HepG2 (cell line): Measurements from ENCODE around the gene GSDMA. TPM values are rescaled to one million over a fixed set of nuclear protein-coding genes. Genes with fewer than 3 reads are reported as not detected.

ENCODE experiments used
- FOXC1 ChIP-seq: sonication (generic); formaldehyde crosslinking; IDR thresholded peaks from 2 replicates; pipeline ENCODE4 v1.8.0; 2022; ENCODE audit warnings: mild to moderate bottlenecking, missing genetic modification reagents, borderline replicate concordance
- GFI1 ChIP-seq: sonication (generic); formaldehyde crosslinking; IDR thresholded peaks from 2 replicates; pipeline ENCODE4 v1.5.0; 2020; ENCODE audit warnings: missing genetic modification reagents, mild to moderate bottlenecking, borderline replicate concordance
- HOXD1 ChIP-seq: sonication (generic); formaldehyde crosslinking; IDR thresholded peaks from 2 replicates; pipeline ENCODE4 v1.5.0; 2020; ENCODE audit warnings: missing genetic modification reagents
- JUN ChIP-seq: sonication (generic); formaldehyde crosslinking; IDR thresholded peaks from 2 replicates; pipeline ENCODE4 v1.4.0; 2020; ENCODE audit warnings: mild to moderate bottlenecking, missing genetic modification reagents
- MATR3 ChIP-seq: sonication (generic); formaldehyde crosslinking; IDR thresholded peaks from 2 replicates; pipeline ENCODE4 v1.4.0; 2020; ENCODE audit warnings: missing genetic modification reagents
- NFE2 ChIP-seq: sonication (generic); formaldehyde crosslinking; IDR thresholded peaks from 2 replicates; pipeline ENCODE4 v1.4.0; 2020; ENCODE audit warnings: missing genetic modification reagents
- ONECUT2 ChIP-seq: sonication (generic); formaldehyde crosslinking; IDR thresholded peaks from 2 replicates; pipeline ENCODE4 v1.4.0; 2020; ENCODE audit warnings: missing genetic modification reagents
- POLR2A ChIP-seq, 2 experiments: IDR thresholded peaks; 2 replicates each; pipeline ENCODE4 v1.6.1; 2011; ENCODE audit warnings: low read depth in 2 of 2, low read length in 2 of 2, mild to moderate bottlenecking in 1 of 2, moderate library complexity in 1 of 2; ENCODE audit not compliant: insufficient read depth in 1 of 2
- RFXANK ChIP-seq: IDR thresholded peaks from 2 replicates; pipeline ENCODE4 v1.6.1; 2016
- RFXAP ChIP-seq: sonication (generic); formaldehyde crosslinking; IDR thresholded peaks from 2 replicates; pipeline ENCODE4 v1.4.0; 2020; ENCODE audit warnings: missing genetic modification reagents, borderline replicate concordance
- SAFB2 ChIP-seq: sonication (generic); formaldehyde crosslinking; IDR thresholded peaks from 2 replicates; pipeline ENCODE4 v1.5.1; 2020; ENCODE audit warnings: missing genetic modification reagents, low read depth, mild to moderate bottlenecking, borderline replicate concordance
- SMAD1 ChIP-seq: sonication (generic); formaldehyde crosslinking; IDR thresholded peaks from 2 replicates; pipeline ENCODE4 v1.4.0; 2020; ENCODE audit warnings: missing genetic modification reagents, low read depth, mild to moderate bottlenecking, borderline replicate concordance
- SMAD9 ChIP-seq: sonication (generic); formaldehyde crosslinking; IDR thresholded peaks from 2 replicates; pipeline ENCODE4 v1.5.1; 2020; ENCODE audit warnings: mild to moderate bottlenecking, missing genetic modification reagents
- SP2 ChIP-seq: sonication (generic); formaldehyde crosslinking; IDR thresholded peaks from 2 replicates; pipeline ENCODE4 v1.5.1; 2020; ENCODE audit warnings: mild to moderate bottlenecking, missing genetic modification reagents
- TCF7L2 ChIP-seq: IDR thresholded peaks from 2 replicates; pipeline ENCODE4 v1.6.1; 2011; ENCODE audit warnings: mild to moderate bottlenecking, low read depth, low read length, moderate library complexity
- ZNF264 ChIP-seq: sonication (generic); formaldehyde crosslinking; IDR thresholded peaks from 2 replicates; pipeline ENCODE4 v1.4.0; 2020; ENCODE audit warnings: missing genetic modification reagents
- ZNF501 ChIP-seq: sonication (generic); formaldehyde crosslinking; IDR thresholded peaks from 2 replicates; pipeline ENCODE4 v1.5.1; 2020; ENCODE audit warnings: mild to moderate bottlenecking, moderate library complexity, missing genetic modification reagents
- ZNF777 ChIP-seq: sonication (generic); formaldehyde crosslinking; IDR thresholded peaks from 2 replicates; pipeline ENCODE4 v1.4.0; 2020; ENCODE audit warnings: missing genetic modification reagents
- polyA plus RNA-seq, 8 experiments: library from polyadenylated mRNA; depleted of rRNA in 3 of 8; stranded (reverse) in 7 of 8; unstranded in 1 of 8; fragments of >200 nt; fragmentation: Illumina TruSeq in 4 of 8; extraction: Trizol in 4 of 8; gene quantifications; 2 replicates each; pipeline versions ENCODE4 v1.2.1 to v1.2.3, GENCODE V29; 2011 to 2016; ENCODE audit warnings: low read depth in 4 of 8, missing spikeins in 1 of 8, mixed read lengths in 1 of 8; ENCODE audit not compliant: insufficient read depth in 1 of 8
- total RNA-seq, 5 experiments: library from RNA; depleted of rRNA; stranded (reverse); fragments of >200 nt; fragmentation: Illumina TruSeq; extraction: Trizol; gene quantifications; 2 replicates each; pipeline ENCODE4 v1.2.3, GENCODE V29; 2016; ENCODE audit warnings: low read depth in 1 of 5
- TF ChIP-seq, protein P1 (sequence below): IDR thresholded peaks from 2 replicates; pipeline ENCODE4 v1.6.1; 2012; ENCODE audit warnings: inconsistent platforms
- TF ChIP-seq, protein P2 (sequence below), 2 experiments: fragments of 450-650 bp in 1 of 2; sonication (generic) in 1 of 2; formaldehyde crosslinking in 1 of 2; IDR thresholded peaks; 2 replicates each; pipeline versions ENCODE4 v1.6.1 to v1.8.0; 2016 to 2022; ENCODE audit warnings: antibody characterized with exemption in 1 of 2, mild to moderate bottlenecking in 1 of 2, missing genetic modification reagents in 1 of 2
- TF ChIP-seq, protein P3 (sequence below): sonication (generic); formaldehyde crosslinking; IDR thresholded peaks from 2 replicates; pipeline ENCODE4 v1.5.0; 2020; ENCODE audit warnings: mild to moderate bottlenecking, missing genetic modification reagents

Gene GSDMA
- total and polyA plus RNA-seq, 2 of the 13 experiments (the other 11 are each of a cell fraction or from before 2014, with no cell fraction given) = not detected

DNA sequence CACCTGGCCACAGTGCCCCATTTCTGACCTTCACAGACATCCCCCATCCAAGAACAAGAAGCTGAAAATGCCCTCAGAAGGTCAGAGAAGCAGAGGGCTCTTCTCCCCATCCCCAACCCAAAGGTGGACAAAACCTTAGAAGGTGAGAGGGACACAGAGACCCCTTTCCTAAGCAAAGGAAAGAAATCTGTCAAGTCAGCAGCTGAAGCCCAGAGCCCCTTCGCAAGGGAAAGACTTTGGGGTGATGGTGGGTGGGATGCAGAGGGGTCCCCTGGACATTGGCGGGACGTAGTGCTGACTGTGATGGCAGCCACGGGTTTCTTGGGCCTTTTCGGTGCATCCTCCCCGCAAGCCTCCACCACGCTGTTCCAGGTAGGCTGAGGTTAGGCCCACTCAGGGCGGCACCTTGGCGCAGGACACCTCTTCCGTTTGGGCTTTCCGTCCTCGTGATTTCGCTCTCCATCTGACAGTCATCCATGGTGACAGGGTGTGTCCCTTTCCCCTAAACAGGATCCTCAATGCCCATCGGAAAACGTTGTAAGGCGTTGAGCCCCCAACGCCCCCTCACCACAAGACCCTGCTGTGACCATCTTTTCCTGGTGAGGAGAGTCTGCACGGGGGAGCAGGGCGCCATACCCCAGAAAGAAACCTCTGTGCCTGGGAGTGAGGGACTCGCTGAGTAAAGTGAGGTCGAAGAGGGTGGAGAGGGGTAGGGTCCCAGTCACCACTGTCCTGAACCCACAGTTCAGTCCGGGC lies 10.7 kb upstream of the GSDMA start (continued):
- TF ChIP-seq FOXC1 (CRISPR knock-in tag) = no peak
- no peak for TF ChIP-seq SMAD1 (CRISPR knock-in tag)
- no peak for TF ChIP-seq GFI1 (CRISPR knock-in tag)
- no peak for TF ChIP-seq POLR2A (IDR thresholded peaks at IDR 0.05; ENCODE audit: insufficient read depth in 1 of 2, low read depth in 2 of 2, low read length in 2 of 2)
- TF ChIP-seq HOXD1 (CRISPR knock-in tag) = peak; percentile 60; the same call in 1 of the 2 replicates
- TF ChIP-seq, protein P1, sequence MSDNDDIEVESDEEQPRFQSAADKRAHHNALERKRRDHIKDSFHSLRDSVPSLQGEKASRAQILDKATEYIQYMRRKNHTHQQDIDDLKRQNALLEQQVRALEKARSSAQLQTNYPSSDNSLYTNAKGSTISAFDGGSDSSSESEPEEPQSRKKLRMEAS = peak; percentile 14; the same call in 1 of the 2 replicates
- TF ChIP-seq, protein P2, sequence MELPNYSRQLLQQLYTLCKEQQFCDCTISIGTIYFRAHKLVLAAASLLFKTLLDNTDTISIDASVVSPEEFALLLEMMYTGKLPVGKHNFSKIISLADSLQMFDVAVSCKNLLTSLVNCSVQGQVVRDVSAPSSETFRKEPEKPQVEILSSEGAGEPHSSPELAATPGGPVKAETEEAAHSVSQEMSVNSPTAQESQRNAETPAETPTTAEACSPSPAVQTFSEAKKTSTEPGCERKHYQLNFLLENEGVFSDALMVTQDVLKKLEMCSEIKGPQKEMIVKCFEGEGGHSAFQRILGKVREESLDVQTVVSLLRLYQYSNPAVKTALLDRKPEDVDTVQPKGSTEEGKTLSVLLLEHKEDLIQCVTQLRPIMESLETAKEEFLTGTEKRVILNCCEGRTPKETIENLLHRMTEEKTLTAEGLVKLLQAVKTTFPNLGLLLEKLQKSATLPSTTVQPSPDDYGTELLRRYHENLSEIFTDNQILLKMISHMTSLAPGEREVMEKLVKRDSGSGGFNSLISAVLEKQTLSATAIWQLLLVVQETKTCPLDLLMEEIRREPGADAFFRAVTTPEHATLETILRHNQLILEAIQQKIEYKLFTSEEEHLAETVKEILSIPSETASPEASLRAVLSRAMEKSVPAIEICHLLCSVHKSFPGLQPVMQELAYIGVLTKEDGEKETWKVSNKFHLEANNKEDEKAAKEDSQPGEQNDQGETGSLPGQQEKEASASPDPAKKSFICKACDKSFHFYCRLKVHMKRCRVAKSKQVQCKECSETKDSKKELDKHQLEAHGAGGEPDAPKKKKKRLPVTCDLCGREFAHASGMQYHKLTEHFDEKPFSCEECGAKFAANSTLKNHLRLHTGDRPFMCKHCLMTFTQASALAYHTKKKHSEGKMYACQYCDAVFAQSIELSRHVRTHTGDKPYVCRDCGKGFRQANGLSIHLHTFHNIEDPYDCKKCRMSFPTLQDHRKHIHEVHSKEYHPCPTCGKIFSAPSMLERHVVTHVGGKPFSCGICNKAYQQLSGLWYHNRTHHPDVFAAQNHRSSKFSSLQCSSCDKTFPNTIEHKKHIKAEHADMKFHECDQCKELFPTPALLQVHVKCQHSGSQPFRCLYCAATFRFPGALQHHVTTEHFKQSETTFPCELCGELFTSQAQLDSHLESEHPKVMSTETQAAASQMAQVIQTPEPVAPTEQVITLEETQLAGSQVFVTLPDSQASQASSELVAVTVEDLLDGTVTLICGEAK (IDR thresholded peaks at IDR 0.05) = no peak
- TF ChIP-seq, protein P2 (CRISPR knock-in tag; IDR thresholded peaks at IDR 0.05) = no peak
- no peak for TF ChIP-seq ZNF501
- TF ChIP-seq ZNF777 (CRISPR knock-in tag) = no peak
- no peak for TF ChIP-seq NFE2 (CRISPR knock-in tag)
- TF ChIP-seq SMAD9 (CRISPR knock-in tag) = no peak
- peak; percentile 52; the same call in 1 of the 2 replicates for TF ChIP-seq SAFB2 (CRISPR knock-in tag)
- no peak for TF ChIP-seq RFXANK
- TF ChIP-seq ONECUT2 (CRISPR knock-in tag) = no peak
- no peak for TF ChIP-seq TCF7L2
- TF ChIP-seq, protein P3, sequence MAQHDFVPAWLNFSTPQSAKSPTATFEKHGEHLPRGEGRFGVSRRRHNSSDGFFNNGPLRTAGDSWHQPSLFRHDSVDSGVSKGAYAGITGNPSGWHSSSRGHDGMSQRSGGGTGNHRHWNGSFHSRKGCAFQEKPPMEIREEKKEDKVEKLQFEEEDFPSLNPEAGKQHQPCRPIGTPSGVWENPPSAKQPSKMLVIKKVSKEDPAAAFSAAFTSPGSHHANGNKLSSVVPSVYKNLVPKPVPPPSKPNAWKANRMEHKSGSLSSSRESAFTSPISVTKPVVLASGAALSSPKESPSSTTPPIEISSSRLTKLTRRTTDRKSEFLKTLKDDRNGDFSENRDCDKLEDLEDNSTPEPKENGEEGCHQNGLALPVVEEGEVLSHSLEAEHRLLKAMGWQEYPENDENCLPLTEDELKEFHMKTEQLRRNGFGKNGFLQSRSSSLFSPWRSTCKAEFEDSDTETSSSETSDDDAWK (CRISPR knock-in tag) = no peak
- TF ChIP-seq MATR3 = no peak
- no peak for TF ChIP-seq SP2 (CRISPR knock-in tag)
- no peak for TF ChIP-seq JUN (CRISPR knock-in tag)
- TF ChIP-seq ZNF264 (CRISPR knock-in tag) = no peak
- TF ChIP-seq RFXAP (CRISPR knock-in tag) = peak; percentile 40; the same call in 1 of the 2 replicates
